Measurements from ENCODE around the gene CAMSAP1.
"Not testable (repeated sequence)": the region's sequence is repeated elsewhere in the genome, so short reads cannot be mapped to it uniquely, and the experiment has no call there.

CAMSAP1 gene, protein sequence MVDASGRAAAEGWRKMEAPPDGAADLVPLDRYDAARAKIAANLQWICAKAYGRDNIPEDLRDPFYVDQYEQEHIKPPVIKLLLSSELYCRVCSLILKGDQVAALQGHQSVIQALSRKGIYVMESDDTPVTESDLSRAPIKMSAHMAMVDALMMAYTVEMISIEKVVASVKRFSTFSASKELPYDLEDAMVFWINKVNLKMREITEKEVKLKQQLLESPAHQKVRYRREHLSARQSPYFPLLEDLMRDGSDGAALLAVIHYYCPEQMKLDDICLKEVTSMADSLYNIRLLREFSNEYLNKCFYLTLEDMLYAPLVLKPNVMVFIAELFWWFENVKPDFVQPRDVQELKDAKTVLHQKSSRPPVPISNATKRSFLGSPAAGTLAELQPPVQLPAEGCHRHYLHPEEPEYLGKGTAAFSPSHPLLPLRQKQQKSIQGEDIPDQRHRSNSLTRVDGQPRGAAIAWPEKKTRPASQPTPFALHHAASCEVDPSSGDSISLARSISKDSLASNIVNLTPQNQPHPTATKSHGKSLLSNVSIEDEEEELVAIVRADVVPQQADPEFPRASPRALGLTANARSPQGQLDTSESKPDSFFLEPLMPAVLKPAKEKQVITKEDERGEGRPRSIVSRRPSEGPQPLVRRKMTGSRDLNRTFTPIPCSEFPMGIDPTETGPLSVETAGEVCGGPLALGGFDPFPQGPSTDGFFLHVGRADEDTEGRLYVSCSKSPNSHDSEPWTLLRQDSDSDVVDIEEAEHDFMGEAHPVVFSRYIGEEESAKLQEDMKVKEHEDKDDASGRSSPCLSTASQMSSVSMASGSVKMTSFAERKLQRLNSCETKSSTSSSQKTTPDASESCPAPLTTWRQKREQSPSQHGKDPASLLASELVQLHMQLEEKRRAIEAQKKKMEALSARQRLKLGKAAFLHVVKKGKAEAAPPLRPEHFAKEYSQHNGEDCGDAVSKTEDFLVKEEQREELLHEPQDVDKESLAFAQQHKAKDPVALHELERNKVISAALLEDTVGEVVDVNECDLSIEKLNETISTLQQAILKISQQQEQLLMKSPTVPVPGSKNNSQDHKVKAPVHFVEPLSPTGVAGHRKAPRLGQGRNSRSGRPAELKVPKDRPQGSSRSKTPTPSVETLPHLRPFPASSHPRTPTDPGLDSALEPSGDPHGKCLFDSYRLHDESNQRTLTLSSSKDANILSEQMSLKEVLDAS (N-terminal part only)

GRCh38 chr9:135907431-135908092 lies at the start of gene CAMSAP1:
Gene CAMSAP1 (minus strand): TSS chr9:135907546. CDS start chr9:135907159, 387 bp downstream.
- H3K4me1 ChIP-seq (ENCODE audit: control insufficient read depth, insufficient read depth, low read length), result peaks cover 27% of the 10 kb centered on the region
- no peaks in the 10 kb centered on the region for H3K27me3 ChIP-seq (ENCODE audit: control insufficient read depth in 1 of 2, insufficient read depth in 2 of 2, low read length in 2 of 2)
- H3K36me3 ChIP-seq (ENCODE audit: control insufficient read depth in 2 of 2, insufficient read depth in 2 of 2, low read length in 2 of 2), result peaks cover 3 to 4% of the 10 kb centered on the region in 2 donors
- H3K9me3 ChIP-seq (ENCODE audit: control insufficient read depth in 2 of 2, low read length in 2 of 2), result no peaks in the 10 kb centered on the region
- peak within 1 kb of the TSS; percentile 57 to 58 for H3K9ac ChIP-seq (ENCODE audit: low read length in 2 of 2)
- H3K27ac ChIP-seq (ENCODE audit: low read length), result peak within 1 kb of the TSS; percentile 6
- peak within 1 kb of the TSS; percentile 77 to 83 for H3K4me3 ChIP-seq (ENCODE audit: low read length in 2 of 2)

- H3K9ac ChIP-seq (ENCODE audit: low read length in 2 of 2), result no peak overlapping the region
- no peak overlapping the region for H3K27ac ChIP-seq (ENCODE audit: low read length)
- no peak overlapping the region for H3K4me3 ChIP-seq (ENCODE audit: low read length in 2 of 2)
- H3K4me1 ChIP-seq (ENCODE audit: control insufficient read depth, insufficient read depth, low read length), result peaks cover 21% of the 10 kb centered on the region
- H3K27me3 ChIP-seq (ENCODE audit: control insufficient read depth in 1 of 2, insufficient read depth in 2 of 2, low read length in 2 of 2), result no peaks in the 10 kb centered on the region
- peaks cover 12 to 22% of the 10 kb centered on the region in 2 donors for H3K36me3 ChIP-seq (ENCODE audit: control insufficient read depth in 2 of 2, insufficient read depth in 2 of 2, low read length in 2 of 2)
- no peaks in the 10 kb centered on the region for H3K9me3 ChIP-seq (ENCODE audit: control insufficient read depth in 2 of 2, low read length in 2 of 2)
Measured at GRCh38 chr9:135956802-135957174, 49.4 kb upstream of the CAMSAP1 start.

GRCh38 chr9:135955934-135956801 lies 48.8 kb upstream of the CAMSAP1 start:
- H3K9me3 ChIP-seq (ENCODE audit: control insufficient read depth in 2 of 2, low read length in 2 of 2), result no peaks in the 10 kb centered on the region
- H3K4me1 ChIP-seq (ENCODE audit: control insufficient read depth, insufficient read depth, low read length), result peaks cover 19% of the 10 kb centered on the region
- no peak overlapping the region for H3K4me3 ChIP-seq (ENCODE audit: low read length in 2 of 2)
- H3K27ac ChIP-seq (ENCODE audit: low read length), result no peak overlapping the region
- H3K36me3 ChIP-seq (ENCODE audit: control insufficient read depth in 2 of 2, insufficient read depth in 2 of 2, low read length in 2 of 2), result peaks cover 12 to 22% of the 10 kb centered on the region in 2 donors
- no peaks in the 10 kb centered on the region for H3K27me3 ChIP-seq (ENCODE audit: control insufficient read depth in 1 of 2, insufficient read depth in 2 of 2, low read length in 2 of 2)
- no peak overlapping the region for H3K9ac ChIP-seq (ENCODE audit: low read length in 2 of 2)

GRCh38 chr9:135952664-135953206 lies 45.4 kb upstream of the CAMSAP1 start:
- Histone ChIP-seq H3K27ac (ENCODE audit: low read length) (no peak overlapping the region), H3K27me3 (ENCODE audit: control insufficient read depth in 1 of 2, insufficient read depth in 2 of 2, low read length in 2 of 2) (no peaks in the 10 kb centered on the region), H3K4me3 (ENCODE audit: low read length in 2 of 2) (no peak overlapping the region), H3K9ac (ENCODE audit: low read length in 2 of 2) (no peak overlapping the region), H3K9me3 (ENCODE audit: control insufficient read depth in 2 of 2, low read length in 2 of 2) (no peaks in the 10 kb centered on the region), H3K4me1 (ENCODE audit: control insufficient read depth, insufficient read depth, low read length) (peaks cover 2% of the 10 kb centered on the region), H3K36me3 (ENCODE audit: control insufficient read depth in 2 of 2, insufficient read depth in 2 of 2, low read length in 2 of 2) (peaks cover 23 to 34% of the 10 kb centered on the region in 2 donors)

DNA sequence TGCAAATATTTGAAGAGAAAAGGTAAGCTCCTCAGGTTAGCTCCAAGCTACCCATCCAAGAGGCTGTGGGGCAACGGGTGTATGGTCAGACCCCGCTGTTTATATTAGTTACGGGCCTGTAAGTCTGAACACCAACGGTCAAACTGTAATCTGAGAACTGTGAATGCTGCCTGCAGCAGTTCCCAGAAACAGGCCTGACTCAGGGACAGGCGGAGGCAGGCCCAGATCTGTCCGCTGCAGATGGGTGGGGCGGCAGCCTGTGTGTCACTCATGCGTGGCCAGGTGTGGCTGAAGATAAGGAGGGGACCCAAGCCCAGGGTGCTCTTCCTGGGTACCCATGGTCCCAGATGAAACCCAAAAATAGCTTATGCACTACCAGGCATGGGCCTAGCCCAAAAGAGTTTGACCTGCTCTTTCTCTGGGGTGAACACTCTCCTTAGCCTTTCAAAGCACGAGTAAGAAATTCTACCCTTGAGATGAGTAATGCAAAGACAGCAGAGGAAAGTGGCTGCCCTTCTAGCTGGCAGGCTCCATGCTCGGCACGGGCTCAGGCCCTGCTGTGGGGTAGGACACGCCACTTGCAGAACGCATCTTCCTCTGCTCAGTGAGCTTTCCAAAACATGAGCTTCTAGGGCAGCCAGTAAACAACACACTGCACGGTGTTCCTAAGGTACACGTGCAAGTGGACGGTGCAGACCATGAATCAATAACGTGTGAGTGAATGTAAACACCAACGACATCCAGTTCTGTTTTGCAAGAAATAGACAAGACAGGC lies 44.7 kb upstream of the CAMSAP1 start:
- Histone ChIP-seq H3K9ac (ENCODE audit: low read length in 2 of 2) (no peak overlapping the region), H3K27ac (ENCODE audit: low read length) (no peak overlapping the region), H3K9me3 (ENCODE audit: control insufficient read depth in 2 of 2, low read length in 2 of 2) (no peaks in the 10 kb centered on the region), H3K27me3 (ENCODE audit: control insufficient read depth in 1 of 2, insufficient read depth in 2 of 2, low read length in 2 of 2) (no peaks in the 10 kb centered on the region), H3K36me3 (ENCODE audit: control insufficient read depth in 2 of 2, insufficient read depth in 2 of 2, low read length in 2 of 2) (peaks cover 23 to 34% of the 10 kb centered on the region in 2 donors), H3K4me1 (ENCODE audit: control insufficient read depth, insufficient read depth, low read length) (peaks cover 2% of the 10 kb centered on the region), H3K4me3 (ENCODE audit: low read length in 2 of 2) (no peak overlapping the region)

GRCh38 chr9:135951310-135951709 lies 44.0 kb upstream of the CAMSAP1 start:
- not testable (repeated sequence) for H3K4me3 ChIP-seq (ENCODE audit: low read length in 2 of 2); H3K27ac ChIP-seq (ENCODE audit: low read length); H3K9me3 ChIP-seq (ENCODE audit: control insufficient read depth in 2 of 2, low read length in 2 of 2); H3K4me1 ChIP-seq (ENCODE audit: control insufficient read depth, insufficient read depth, low read length); H3K9ac ChIP-seq (ENCODE audit: low read length in 2 of 2); H3K27me3 ChIP-seq (ENCODE audit: control insufficient read depth in 1 of 2, insufficient read depth in 2 of 2, low read length in 2 of 2)
- peaks cover 30 to 41% of the 10 kb centered on the region in 2 donors for H3K36me3 ChIP-seq (ENCODE audit: control insufficient read depth in 2 of 2, insufficient read depth in 2 of 2, low read length in 2 of 2)

DNA sequence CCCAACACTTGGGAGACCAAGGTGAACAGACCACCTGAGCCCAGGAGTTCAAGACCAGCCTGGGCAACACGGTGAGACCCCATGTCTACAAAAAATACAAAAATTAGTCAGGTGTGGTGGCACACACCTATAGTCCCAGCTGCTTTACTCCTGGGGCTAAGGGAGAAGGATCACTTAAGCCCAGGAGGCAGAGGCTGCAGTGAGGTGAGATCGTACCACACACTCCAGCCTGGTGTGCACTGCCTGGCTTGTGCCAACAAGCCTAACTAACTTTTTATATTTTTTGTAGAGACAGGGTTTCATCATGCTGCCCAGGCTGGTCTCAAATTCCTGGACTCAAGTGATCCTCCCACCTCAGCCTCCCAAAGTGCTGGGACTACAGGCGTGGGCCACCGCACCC lies 43.5 kb upstream of the CAMSAP1 start:
- H3K4me1 ChIP-seq (ENCODE audit: control insufficient read depth, insufficient read depth, low read length); H3K4me3 ChIP-seq (ENCODE audit: low read length in 2 of 2); H3K9ac ChIP-seq (ENCODE audit: low read length in 2 of 2); H3K27me3 ChIP-seq (ENCODE audit: control insufficient read depth in 1 of 2, insufficient read depth in 2 of 2, low read length in 2 of 2); H3K27ac ChIP-seq (ENCODE audit: low read length); H3K9me3 ChIP-seq (ENCODE audit: control insufficient read depth in 2 of 2, low read length in 2 of 2): not testable (repeated sequence)
- peaks cover 35 to 45% of the 10 kb centered on the region in 2 donors for H3K36me3 ChIP-seq (ENCODE audit: control insufficient read depth in 2 of 2, insufficient read depth in 2 of 2, low read length in 2 of 2)

DNA sequence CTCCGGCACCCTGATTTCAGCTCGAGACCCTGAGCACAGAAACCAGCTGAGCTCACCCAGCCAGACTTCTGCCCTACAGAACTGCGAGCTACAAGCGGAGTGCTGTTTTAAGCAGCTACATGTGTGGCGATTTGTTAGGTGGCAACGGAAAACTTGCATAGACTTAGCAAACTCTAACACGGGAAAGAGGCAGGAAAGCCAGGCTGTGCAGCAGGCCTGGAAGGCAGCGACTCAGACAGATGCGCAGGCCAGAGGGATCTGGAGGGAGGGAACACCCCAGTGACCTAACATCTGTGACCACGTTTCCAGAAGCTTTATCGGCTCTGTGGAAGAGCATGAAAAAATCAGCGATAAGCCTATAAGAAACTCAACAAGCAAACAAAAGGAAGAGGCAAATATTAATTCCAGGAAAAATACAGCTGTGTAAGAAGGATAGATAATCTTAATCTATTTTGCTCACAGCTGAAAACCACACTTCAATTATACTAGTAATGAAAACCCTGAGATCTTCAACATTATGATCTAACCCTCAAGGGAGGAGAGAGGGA lies 42.9 kb upstream of the CAMSAP1 start:
- Histone ChIP-seq H3K4me3 (ENCODE audit: low read length in 2 of 2) (no peak overlapping the region), H3K27ac (ENCODE audit: low read length) (no peak overlapping the region), H3K9ac (ENCODE audit: low read length in 2 of 2) (no peak overlapping the region), H3K4me1 (ENCODE audit: control insufficient read depth, insufficient read depth, low read length) (no peaks in the 10 kb centered on the region), H3K36me3 (ENCODE audit: control insufficient read depth in 2 of 2, insufficient read depth in 2 of 2, low read length in 2 of 2) (peaks cover 41 to 51% of the 10 kb centered on the region in 2 donors), H3K9me3 (ENCODE audit: control insufficient read depth in 2 of 2, low read length in 2 of 2) (no peaks in the 10 kb centered on the region), H3K27me3 (ENCODE audit: control insufficient read depth in 1 of 2, insufficient read depth in 2 of 2, low read length in 2 of 2) (no peaks in the 10 kb centered on the region)

Measured in stomach smooth muscle (tissue), 2 donors.